Erythroblast (primary cell): ENCODE data around the gene SEPHS1.

Source experiments
- GATA1 ChIP-seq: IDR thresholded peaks from 2 replicates; pipeline ENCODE4 v1.6.1; 2011; ENCODE audit warnings: low read depth, mild to moderate bottlenecking, control low read depth, low read length, moderate library complexity
- POLR2A ChIP-seq: IDR thresholded peaks from 2 replicates; pipeline ENCODE4 v1.6.1; 2011; ENCODE audit warnings: mild to moderate bottlenecking, low read length

- TF ChIP-seq POLR2A (no peak), GATA1 (no peak)
Observed at GRCh38 chr10:13347043-13347499, 1.0 kb downstream of the SEPHS1 start.
